GM12878 (cell line): Measurements from ENCODE around the gene HDAC8. TPM values are rescaled to one million over a fixed set of nuclear protein-coding genes. Genes with fewer than 3 reads are reported as not detected.
"Not testable (repeated sequence)": the region's sequence is repeated elsewhere in the genome, so short reads cannot be mapped to it uniquely, and the experiment has no call there.

Experiments used
- ATAC-seq: fragments of 200-7000 bp; cut with Tn5 transposase; 3 replicates; pipeline ENCODE4 v1.9.1; 2020; ENCODE audit warnings: mild to moderate bottlenecking, moderate library complexity
- BruUV-seq: library from RNA; stranded (reverse); fragments of 400-500 nt; replicated peaks from 2 replicates; lab custom pipeline; 2021; lab: Mats Ljungman, UMichigan
- CTCF ChIA-PET: fragments of 300-600 bp; sonication (Branson Sonifier 250); formaldehyde crosslinking; extraction: SDS; loops from one replicate; lab custom pipeline; 2021; ENCODE audit warnings: inconsistent platforms; lab: Yijun Ruan, JAX
- POLR2A ChIA-PET: fragments of 350-600 bp; formaldehyde crosslinking; extraction: SDS; loops from one replicate; lab custom pipeline; 2021; ENCODE audit warnings: inconsistent platforms; lab: Charles Lee
- RAD21 ChIA-PET: fragments of 300-600 bp; sonication (Branson Sonifier 250); formaldehyde crosslinking; loops from one replicate; lab custom pipeline; 2023; ENCODE audit warnings: antibody characterized with exemption; ENCODE audit not compliant: unreplicated experiment; lab: Charles Lee
- SMC1A ChIA-PET: fragments of 300-600 bp; sonication (Branson Sonifier 250); formaldehyde crosslinking; loops from one replicate; lab custom pipeline; 2023; ENCODE audit not compliant: unreplicated experiment, uncharacterized antibody; lab: Charles Lee
- DNase-seq: peaks from one replicate; pipeline ENCODE4 v3.0.0-alpha.2; 2011; ENCODE audit warnings: low read depth, low spot score
- FAIRE-seq: peaks from 3 replicates; lab custom pipeline; 2011; peaks lifted over from hg19 to GRCh38; lab: Jason Lieb, UNC
- H2AFZ ChIP-seq: 2 replicates; pipeline ENCODE4 v1.6.0; 2011; ENCODE audit warnings: low read depth, low read length, control low read depth; ENCODE audit not compliant: control insufficient read depth
- H3K27ac ChIP-seq: 2 replicates; pipeline ENCODE4 v1.5.1; 2011; ENCODE audit warnings: control low read depth; ENCODE audit not compliant: control insufficient read depth, insufficient read depth
- H3K27me3 ChIP-seq, 2 experiments: replicated peaks in 1 of 2; 2 replicates each; pipeline versions ENCODE4 v1.6.0 to v1.6.1; 2011; ENCODE audit warnings: low read length in 1 of 2; ENCODE audit not compliant: control insufficient read depth in 2 of 2, insufficient read depth in 2 of 2
- H3K36me3 ChIP-seq, 2 experiments: 2 replicates each; pipeline ENCODE4 v1.5.1; 2011; ENCODE audit warnings: low read length in 1 of 2; ENCODE audit not compliant: control insufficient read depth in 2 of 2, insufficient read depth in 2 of 2
- H3K4me1 ChIP-seq: 2 replicates; pipeline ENCODE4 v1.6.1; 2011; ENCODE audit warnings: mild to moderate bottlenecking, low read length, moderate library complexity, mixed read lengths; ENCODE audit not compliant: control insufficient read depth, insufficient read depth
- H3K4me2 ChIP-seq: 2 replicates; pipeline ENCODE4 v1.6.0; 2011; ENCODE audit warnings: control low read depth; ENCODE audit not compliant: control insufficient read depth, insufficient read depth
- H3K4me3 ChIP-seq: fragments of 200-600 bp; sonication (generic); 2 replicates; pipeline ENCODE4 v1.5.1; 2016
- H3K79me2 ChIP-seq: 2 replicates; pipeline ENCODE4 v1.6.0; 2011; ENCODE audit warnings: low read length; ENCODE audit not compliant: control insufficient read depth, insufficient read depth
- H3K9ac ChIP-seq: 2 replicates; pipeline ENCODE4 v1.8.0; 2011; ENCODE audit warnings: low read length, control low read depth, mixed read lengths; ENCODE audit not compliant: control insufficient read depth, insufficient read depth
- H3K9me3 ChIP-seq: replicated peaks from 3 replicates; pipeline ENCODE4 v1.5.1; 2011; ENCODE audit warnings: mild to moderate bottlenecking, low read length; ENCODE audit not compliant: control insufficient read depth, insufficient read depth
- H4K20me1 ChIP-seq: 2 replicates; pipeline ENCODE4 v1.6.0; 2011; ENCODE audit not compliant: control insufficient read depth, insufficient read depth
- ATF7 ChIP-seq: fragments of 450-650 bp; IDR thresholded peaks from 2 replicates; pipeline ENCODE4 v1.6.1; 2016; ENCODE audit warnings: low read depth, mild to moderate bottlenecking
- BCLAF1 ChIP-seq: fragments of 450-650 bp; IDR thresholded peaks from 2 replicates; pipeline ENCODE4 v1.6.1; 2017; ENCODE audit warnings: antibody characterized with exemption, mild to moderate bottlenecking, moderate library complexity
- SIX5 ChIP-seq: IDR thresholded peaks from 2 replicates; pipeline ENCODE4 v1.6.1; 2011; ENCODE audit warnings: mild to moderate bottlenecking, low read depth, low read length, moderate library complexity; ENCODE audit not compliant: severe bottlenecking
- STAT1 ChIP-seq: fragments of 450-650 bp; conservative IDR thresholded peaks from 2 replicates; pipeline ENCODE4 v1.6.1; 2014; ENCODE audit warnings: antibody characterized with exemption, mild to moderate bottlenecking
- TCF3 ChIP-seq: IDR thresholded peaks from 2 replicates; pipeline ENCODE4 v1.6.1; 2012; ENCODE audit warnings: low read depth, mild to moderate bottlenecking, low read length, borderline replicate concordance; ENCODE audit not compliant: insufficient read depth
- WRNIP1 ChIP-seq: IDR thresholded peaks from 2 replicates; pipeline ENCODE4 v1.6.1; 2011; ENCODE audit warnings: low read depth, low read length, improper control_type of control experiment, borderline replicate concordance
- ZBED1 ChIP-seq: IDR thresholded peaks from 2 replicates; pipeline ENCODE4 v1.6.1; 2016; ENCODE audit warnings: borderline replicate concordance
- ZBTB4 ChIP-seq: fragments of 450-650 bp; formaldehyde crosslinking; IDR thresholded peaks from 2 replicates; pipeline ENCODE4 v1.4.0; 2022; ENCODE audit warnings: mild to moderate bottlenecking, moderate library complexity
- WGBS: methylation state at CpG from one replicate; pipeline ENCODE4 v1.1.6; 2016; ENCODE audit warnings: low lambda C conversion rate; ENCODE audit not compliant: insufficient replicate concordance, insufficient coverage; ENCODE audit errors: missing lambda C conversion rate; 5-methylcytosine and 5-hydroxymethylcytosine counted together
- in situ Hi-C: fragments of 300-500 bp; cut with MboI; formaldehyde crosslinking; loops from 9 replicates; pipeline ENCODE4 v1.14.3; 2018; ENCODE audit warnings: mixed read lengths
- intact Hi-C: fragments of 100-400 bp; cut with micrococcal nuclease; formaldehyde crosslinking; loops from one replicate; pipeline ENCODE4 v1.14.2; 2022; ENCODE audit not compliant: unreplicated experiment
- polyA plus RNA-seq, 11 experiments: library from polyadenylated mRNA; depleted of rRNA in 4 of 11; unstranded in 6 of 11; stranded (reverse) in 5 of 11; fragments of >200 nt; fragmentation: Nextera tagmentation in 4 of 11; fragmentation: Illumina TruSeq in 1 of 11; extraction: Ambion mirVana in 4 of 11; extraction: Trizol in 1 of 11; gene quantifications; 1 replicate in 1 of 11; 2 replicates in 10 of 11; pipeline versions ENCODE4 v1.2.1 to v1.2.3, GENCODE V29; 2011 to 2016; ENCODE audit warnings: inconsistent platforms in 2 of 11, missing spikeins in 2 of 11, low read depth in 1 of 11
- total RNA-seq, 4 experiments: library from RNA; depleted of rRNA in 3 of 4; stranded (reverse); fragments of >200 nt in 3 of 4; fragmentation: Illumina TruSeq in 1 of 4; extraction: Trizol in 1 of 4; gene quantifications; 2 replicates each; pipeline versions ENCODE4 v1.2.1 to v1.2.3, GENCODE V29; 2013 to 2021

HDAC8 gene
- total and polyA plus RNA-seq, 10 of the 15 experiments (the other 5 are each of a cell fraction or from before 2014, with no cell fraction given) = 18.1 to 34.7 (median 29.1) TPM

GRCh38 chrX:72326605-72327300, 245.9 kb downstream of the HDAC8 start:
- no peak overlapping the region for H3K4me2 ChIP-seq
- POLR2A ChIA-PET = no interaction called here
- WGBS = 54% methylated on average over 8 of the region's 8 CpGs
- no peaks in the 10 kb centered on the region for H3K4me1 ChIP-seq
- FAIRE-seq (no peak), DNase-seq (no peak), ATAC-seq (no peak)
- no peak for TF ChIP-seq ZBED1
- no peak for TF ChIP-seq ZBTB4 (CRISPR knock-in tag)
- TF ChIP-seq BCLAF1 = no peak
- TF ChIP-seq ATF7 = no peak
- no peak for TF ChIP-seq TCF3
- no peak for TF ChIP-seq SIX5
- no peak for TF ChIP-seq WRNIP1
- TF ChIP-seq STAT1 = no peak
- no peak overlapping the region for H3K4me3 ChIP-seq
- H3K27ac ChIP-seq = no peak overlapping the region
- intact Hi-C loops (no loop called here), in situ Hi-C loops (no loop called here)
- RAD21 ChIA-PET = no interaction called here
- H3K9me3 ChIP-seq = no peaks in the 10 kb centered on the region
- SMC1A ChIA-PET = no interaction called here
- H2AFZ ChIP-seq = no peak overlapping the region
- no peaks in the 10 kb centered on the region for H3K36me3 ChIP-seq
- no peaks in the 10 kb centered on the region for H3K79me2 ChIP-seq
- no peak overlapping the region for H3K9ac ChIP-seq
- CTCF ChIA-PET = no interaction called here
- no peaks in the 10 kb centered on the region for H3K27me3 ChIP-seq
- no peaks in the 10 kb centered on the region for H4K20me1 ChIP-seq
- no TSS peak for BruUV-seq

- ATAC-seq, FAIRE-seq, in situ Hi-C loops: not testable (repeated sequence)
These were observed 253.0 kb downstream of the HDAC8 start for GRCh38 chrX:72319651-72320050.

More at GRCh38 chrX:72319651-72320050, 253.0 kb downstream of the HDAC8 start:
- H3K79me2 ChIP-seq, H4K20me1 ChIP-seq, POLR2A ChIA-PET, SMC1A ChIA-PET, CTCF ChIA-PET, H3K4me1 ChIP-seq, DNase-seq, H2AFZ ChIP-seq, intact Hi-C loops, RAD21 ChIA-PET, H3K9me3 ChIP-seq, H3K4me2 ChIP-seq, H3K27ac ChIP-seq, H3K4me3 ChIP-seq, H3K27me3 ChIP-seq, BruUV-seq, H3K9ac ChIP-seq, H3K36me3 ChIP-seq: not testable (repeated sequence)
- WGBS = 74% methylated on average over 8 of the region's 8 CpGs
